H9 (cell line): ENCODE data around the gene CCSER2. TPM values are rescaled to one million over a fixed set of nuclear protein-coding genes. Genes with fewer than 3 reads are reported as not detected.

Experiments used
- DNase-seq: peaks from one replicate; pipeline ENCODE4 v3.0.0-alpha.2; 2017
- H2AFZ ChIP-seq: one replicate; pipeline ENCODE4 v1.6.1; 2013; ENCODE audit warnings: mild to moderate bottlenecking, low read length, control low read depth, moderate library complexity
- H2AK5ac ChIP-seq: 2 replicates; pipeline ENCODE4 v1.6.1; 2013; ENCODE audit warnings: low read length, control low read depth, mixed read lengths; ENCODE audit not compliant: insufficient read length
- H2BK120ac ChIP-seq: one replicate; pipeline ENCODE4 v1.6.1; 2013; ENCODE audit warnings: low read depth, mild to moderate bottlenecking, low read length, control low read depth, inconsistent platforms; ENCODE audit not compliant: poor library complexity, severe bottlenecking
- H2BK12ac ChIP-seq: 2 replicates; pipeline ENCODE4 v1.6.1; 2013; ENCODE audit warnings: low read length, control low read depth, mixed read lengths, low read depth; ENCODE audit not compliant: insufficient read length
- H2BK15ac ChIP-seq: 2 replicates; pipeline ENCODE4 v1.6.1; 2013; ENCODE audit warnings: low read depth, low read length, control low read depth
- H2BK20ac ChIP-seq: one replicate; pipeline ENCODE4 v1.6.1; 2013; ENCODE audit warnings: low read depth, mild to moderate bottlenecking, low read length, control low read depth, inconsistent platforms; ENCODE audit not compliant: poor library complexity, severe bottlenecking
- H2BK5ac ChIP-seq: 2 replicates; pipeline ENCODE4 v1.6.1; 2013; ENCODE audit warnings: low read length, control low read depth, mixed read lengths; ENCODE audit not compliant: insufficient read length
- H3K14ac ChIP-seq: 2 replicates; pipeline ENCODE4 v1.6.1; 2013; ENCODE audit warnings: low read length, control low read depth; ENCODE audit not compliant: insufficient read depth
- H3K18ac ChIP-seq: 2 replicates; pipeline ENCODE4 v1.6.1; 2013; ENCODE audit warnings: low read depth, mild to moderate bottlenecking, mixed read lengths, low read length, control low read depth; ENCODE audit not compliant: insufficient read length
- H3K23ac ChIP-seq: 2 replicates; pipeline ENCODE4 v1.6.1; 2013; ENCODE audit warnings: low read length, control low read depth, mixed read lengths, low read depth; ENCODE audit not compliant: insufficient read length
- H3K23me2 ChIP-seq: 2 replicates; pipeline ENCODE4 v1.6.1; 2013; ENCODE audit warnings: low read depth, mild to moderate bottlenecking, mixed read lengths, low read length, control low read depth; ENCODE audit not compliant: insufficient read length, poor library complexity, severe bottlenecking
- H3K27ac ChIP-seq: 2 replicates; pipeline ENCODE4 v1.5.1; 2013; ENCODE audit warnings: low read length, control low read depth, mixed read lengths, low read depth; ENCODE audit not compliant: insufficient read length
- H3K27me3 ChIP-seq: 2 replicates; pipeline ENCODE4 v1.6.1; 2013; ENCODE audit warnings: low read length, control low read depth, inconsistent platforms; ENCODE audit not compliant: insufficient read depth
- H3K4ac ChIP-seq: 2 replicates; pipeline ENCODE4 v1.6.1; 2013; ENCODE audit warnings: low read depth, mild to moderate bottlenecking, control low read depth, inconsistent platforms, low read length, moderate library complexity
- H3K4me1 ChIP-seq: 2 replicates; pipeline ENCODE4 v1.6.1; 2013; ENCODE audit warnings: low read length, control low read depth, inconsistent platforms; ENCODE audit not compliant: insufficient read depth
- H3K4me2 ChIP-seq: 2 replicates; pipeline ENCODE4 v1.6.1; 2013; ENCODE audit warnings: low read length, control low read depth, mixed read lengths; ENCODE audit not compliant: insufficient read length, insufficient read depth
- H3K56ac ChIP-seq: 2 replicates; pipeline ENCODE4 v1.6.1; 2013; ENCODE audit warnings: low read depth, mild to moderate bottlenecking, mixed read lengths, low read length, control low read depth; ENCODE audit not compliant: insufficient read length
- H3K79me1 ChIP-seq: 2 replicates; pipeline ENCODE4 v1.6.1; 2013; ENCODE audit warnings: low read depth, mild to moderate bottlenecking, moderate library complexity, low read length, control low read depth, inconsistent platforms; ENCODE audit not compliant: insufficient read depth, poor library complexity, severe bottlenecking
- H3K79me2 ChIP-seq: 2 replicates; pipeline ENCODE4 v1.6.1; 2013; ENCODE audit warnings: low read length, control low read depth, inconsistent platforms; ENCODE audit not compliant: insufficient read depth
- H3K9ac ChIP-seq: 2 replicates; pipeline ENCODE4 v1.6.1; 2013; ENCODE audit warnings: low read length, control low read depth, mixed read lengths; ENCODE audit not compliant: insufficient read length; ENCODE audit errors: extremely low read depth
- H3K9me3 ChIP-seq: one replicate; pipeline ENCODE4 v1.6.1; 2013; ENCODE audit warnings: low read depth, low read length, inconsistent platforms; ENCODE audit not compliant: control insufficient read depth
- H3T11ph ChIP-seq: one replicate; pipeline ENCODE4 v1.6.1; 2013; ENCODE audit warnings: mild to moderate bottlenecking, low read length, control low read depth, inconsistent platforms
- H4K20me1 ChIP-seq: one replicate; pipeline ENCODE4 v1.6.1; 2013; ENCODE audit not compliant: control insufficient read depth, insufficient read length, insufficient read depth
- H4K5ac ChIP-seq: 2 replicates; pipeline ENCODE4 v1.6.1; 2013; ENCODE audit warnings: low read depth, mild to moderate bottlenecking, mixed read lengths, low read length, control low read depth; ENCODE audit not compliant: insufficient read length
- H4K8ac ChIP-seq: replicated peaks from 2 replicates; pipeline ENCODE4 v1.6.1; 2013; ENCODE audit warnings: low read length, control low read depth, mixed read lengths, low read depth; ENCODE audit not compliant: insufficient read length
- H4K91ac ChIP-seq: 2 replicates; pipeline ENCODE4 v1.6.1; 2013; ENCODE audit warnings: low read depth, mild to moderate bottlenecking, moderate library complexity, mixed read lengths, low read length, control low read depth; ENCODE audit not compliant: insufficient read length
- H3K27ac Mint-ChIP-seq, 3 experiments: 2 replicates in 2 of 3; 3 replicates in 1 of 3; pipeline ENCODE4 v1.8.0; 2020 to 2021; ENCODE audit warnings: mixed read lengths in 3 of 3, mild to moderate bottlenecking in 1 of 3, moderate library complexity in 1 of 3
- H3K27me3 Mint-ChIP-seq: 2 replicates; pipeline ENCODE4 v1.8.0; 2021; ENCODE audit warnings: low read depth, mild to moderate bottlenecking, moderate library complexity, mixed read lengths
- H3K36me3 Mint-ChIP-seq, 3 experiments: 2 replicates in 2 of 3; 3 replicates in 1 of 3; pipeline ENCODE4 v1.8.0; 2020 to 2021; ENCODE audit warnings: low read depth in 3 of 3, mixed read lengths in 3 of 3; ENCODE audit not compliant: insufficient read depth in 1 of 3
- H3K4me1 Mint-ChIP-seq, 2 experiments: 2 replicates each; pipeline ENCODE4 v1.8.0; 2020; ENCODE audit warnings: mixed read lengths in 2 of 2
- H3K4me3 Mint-ChIP-seq, 2 experiments: 2 replicates in 1 of 2; 3 replicates in 1 of 2; pipeline ENCODE4 v1.8.0; 2020 to 2021; ENCODE audit warnings: mild to moderate bottlenecking in 2 of 2, mixed read lengths in 2 of 2, moderate library complexity in 1 of 2
- H3K9me3 Mint-ChIP-seq, 2 experiments: 2 replicates in 1 of 2; 3 replicates in 1 of 2; pipeline ENCODE4 v1.8.0; 2020; ENCODE audit warnings: mild to moderate bottlenecking in 2 of 2, mixed read lengths in 2 of 2, moderate library complexity in 1 of 2
- CTCF ChIP-seq: fragments of 200-600 bp; sonication (generic); conservative IDR thresholded peaks from 3 replicates; pipeline ENCODE4 v1.8.0; 2021; ENCODE audit warnings: antibody characterized with exemption, mild to moderate bottlenecking
- WGBS: extraction: QIAGEN DNeasy Blood & Tissue Kit; methylation state at CpG from one replicate; pipeline ENCODE4 v1.1.7; 2013; ENCODE audit warnings: missing lambda C conversion rate, low lambda C conversion rate, mixed read lengths; ENCODE audit not compliant: insufficient read length; ENCODE audit errors: extremely low coverage; 5-methylcytosine and 5-hydroxymethylcytosine counted together
- total RNA-seq: library from RNA; stranded (reverse); gene quantifications from 2 replicates; pipeline ENCODE4 v1.2.1, GENCODE V29; 2021

Gene CCSER2
- total RNA-seq, 1 experiment from 2014 or later, result 22.2 TPM

DNA sequence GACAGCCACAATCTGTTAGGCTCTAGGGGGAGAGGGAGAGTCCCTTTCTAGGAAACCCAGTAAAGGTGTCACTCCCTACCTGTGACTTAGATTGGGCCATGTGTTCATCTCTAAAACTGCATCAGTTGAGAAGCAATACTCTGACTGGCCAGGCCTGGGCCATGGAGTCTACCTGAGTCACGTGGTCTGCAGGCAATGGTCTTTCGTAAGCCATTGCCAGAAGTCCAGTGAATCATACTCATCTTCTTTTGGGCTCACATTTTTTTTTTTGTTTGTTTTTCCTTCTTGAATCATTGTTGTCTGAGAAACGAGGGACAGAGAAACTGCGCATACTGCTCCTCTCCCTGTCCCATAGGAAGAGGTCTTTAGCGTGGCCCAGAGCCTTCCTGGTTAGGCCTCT, 215.6 kb downstream of the CCSER2 start:
- H3K27me3 ChIP-seq, result no peaks in the 10 kb centered on the region
- H2AFZ ChIP-seq, result no peak overlapping the region
- TF ChIP-seq CTCF, result no peak
- no peak for DNase-seq
- no peak overlapping the region; a peak in 1 of 5 replicates for H3K4me3 Mint-ChIP-seq
- no peaks in the 10 kb centered on the region for H4K20me1 ChIP-seq
- no peak overlapping the region for H4K8ac ChIP-seq
- H3K23ac ChIP-seq, result no peak overlapping the region
- no peak overlapping the region for H3K9ac ChIP-seq
- no peaks in the 10 kb centered on the region for H3K23me2 ChIP-seq
- no peak overlapping the region for H3K14ac ChIP-seq
- no peaks in the 10 kb centered on the region for H3K4me1 ChIP-seq
- no peak overlapping the region for H2BK20ac ChIP-seq
- H3K9me3 ChIP-seq, result no peaks in the 10 kb centered on the region
- no peak overlapping the region for H3K4ac ChIP-seq
- no peak overlapping the region for H3K27ac Mint-ChIP-seq
- no peak overlapping the region for H2BK120ac ChIP-seq
- no peak overlapping the region for H3K56ac ChIP-seq
- H3K79me2 ChIP-seq, result no peaks in the 10 kb centered on the region
- H3K79me1 ChIP-seq, result no peaks in the 10 kb centered on the region
- H2AK5ac ChIP-seq, result no peak overlapping the region
- no peak overlapping the region for H4K91ac ChIP-seq
- no peak overlapping the region for H2BK12ac ChIP-seq
- H3K27me3 Mint-ChIP-seq, result peaks cover 4% of the 10 kb centered on the region
- H3K4me1 Mint-ChIP-seq, result peaks cover 27% of the 10 kb centered on the region in 2 experiments
- H3K4me2 ChIP-seq, result no peak overlapping the region
- H3K9me3 Mint-ChIP-seq, result peaks cover 6 to 10% of the 10 kb centered on the region in 2 experiments
- no peak overlapping the region for H4K5ac ChIP-seq
- H2BK15ac ChIP-seq, result no peak overlapping the region
- H3K27ac ChIP-seq, result no peak overlapping the region
- H2BK5ac ChIP-seq, result no peak overlapping the region
- H3T11ph ChIP-seq, result no peak overlapping the region
- no CpG with 5 or more reads among the region's 5 CpGs for WGBS
- peaks cover 0 to 15% (median 3%) of the 10 kb centered on the region in 3 experiments; a peak in 4 of 7 replicates for H3K36me3 Mint-ChIP-seq
- no peak overlapping the region for H3K18ac ChIP-seq
